ENCODE data around the gene DAP. TPM values are rescaled to one million over a fixed set of nuclear protein-coding genes. Genes with fewer than 3 reads are reported as not detected.

Gene DAP
- total and polyA plus RNA-seq, 10 of the 15 experiments (the other 5 are each of a cell fraction or from before 2014, with no cell fraction given), result 12.9 to 130 (median 49.9) TPM

DNA sequence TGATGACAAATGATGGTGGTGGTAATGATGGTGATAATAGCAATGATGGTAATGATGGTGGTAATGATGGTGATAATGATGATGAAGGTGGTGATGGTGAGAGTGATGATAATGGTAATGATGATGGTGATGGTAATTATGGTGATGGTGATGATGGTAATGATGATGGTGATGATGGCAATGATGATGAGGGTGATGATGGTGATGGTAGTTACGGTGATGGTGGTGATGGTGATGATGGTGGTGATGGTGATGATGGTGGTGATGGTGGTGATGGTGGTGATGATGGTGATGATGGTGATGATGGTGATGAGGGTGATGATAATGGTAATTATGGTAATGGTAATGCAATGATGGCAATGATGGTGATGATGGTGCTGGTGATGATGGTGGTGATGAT is 91.1 kb downstream of the DAP start:
- Histone ChIP-seq H3K27me3 (replicated peaks in 1 of 2; ENCODE audit: control insufficient read depth in 2 of 2, insufficient read depth in 2 of 2, low read length in 1 of 2) (no peaks in the 10 kb centered on the region), H3K4me1 (ENCODE audit: control insufficient read depth, insufficient read depth, low read length) (no peaks in the 10 kb centered on the region), H3K9me3 (replicated peaks; ENCODE audit: control insufficient read depth, insufficient read depth, low read length) (no peaks in the 10 kb centered on the region), H3K4me3 (no peak overlapping the region), H3K4me2 (ENCODE audit: control insufficient read depth, insufficient read depth) (no peak overlapping the region), H3K9ac (ENCODE audit: control insufficient read depth, insufficient read depth, low read length) (no peak overlapping the region), H2AFZ (ENCODE audit: control insufficient read depth, low read depth, low read length) (no peak overlapping the region), H3K27ac (ENCODE audit: control insufficient read depth, insufficient read depth) (no peak overlapping the region), H3K79me2 (ENCODE audit: control insufficient read depth, insufficient read depth, low read length) (no peaks in the 10 kb centered on the region), H3K36me3 (ENCODE audit: control insufficient read depth in 2 of 2, insufficient read depth in 2 of 2, low read length in 1 of 2) (no peaks in the 10 kb centered on the region), H4K20me1 (ENCODE audit: control insufficient read depth, insufficient read depth) (no peaks in the 10 kb centered on the region)
- TF ChIP-seq CHD2 (IDR thresholded peaks at IDR 0.05; ENCODE audit: borderline replicate concordance, low read depth, low read length) (no peak), HDGF (IDR thresholded peaks at IDR 0.05) (0 out of 2 replicates have a peak, but pooled peaks have one; percentile 56)
- in situ Hi-C loops (cut with MboI), result no loop called here
- ChIA-PET SMC1A (ENCODE audit: uncharacterized antibody, unreplicated experiment) (no interaction called here), POLR2A (no interaction called here), RAD21 (ENCODE audit: unreplicated experiment) (no interaction called here), CTCF (interaction anchor here (0.8 to 1.8 kb wide), 2 partner anchors 15 to 32 kb away, joined by 3 to 4 read pairs; no protein-coding TSS in a partner anchor)
- FAIRE-seq (no peak), ATAC-seq (no peak), DNase-seq (ENCODE audit: low read depth, low spot score) (no peak)
- 75% methylated on average over 1 of the region's 1 CpG for WGBS (ENCODE audit: insufficient coverage, insufficient replicate concordance, low lambda C conversion rate, missing lambda C conversion rate)
- BruUV-seq (replicated peaks), result no TSS peak
- intact Hi-C loops (cut with micrococcal nuclease; ENCODE audit: unreplicated experiment), result no loop called here

DNA sequence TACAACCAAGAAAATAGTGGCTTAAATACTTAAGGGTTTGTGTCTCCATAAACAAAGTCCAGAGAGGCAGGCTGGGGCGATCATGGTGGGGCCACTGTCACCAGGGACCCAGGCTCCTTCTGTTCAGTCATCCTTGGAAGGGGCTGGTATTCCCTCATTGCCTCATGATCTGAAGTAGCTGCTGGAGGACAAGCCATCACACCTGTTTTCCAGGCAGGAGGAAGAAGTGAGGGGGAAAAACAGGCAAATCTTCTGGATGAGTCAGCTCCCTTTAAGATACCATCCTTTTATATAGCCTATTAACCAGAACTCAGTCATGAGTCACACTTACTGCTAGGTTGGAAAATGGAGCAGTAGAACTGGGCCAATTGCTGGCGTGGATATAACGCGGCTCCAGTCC is 92.3 kb downstream of the DAP start:
- no peak for ATAC-seq
- FAIRE-seq, result no peak
- no peak for TF ChIP-seq CREB1 (IDR thresholded peaks at IDR 0.05; ENCODE audit: low read depth)
- TF ChIP-seq E2F4 (IDR thresholded peaks at IDR 0.05; ENCODE audit: low read depth, low read length), result no peak
- no peak for TF ChIP-seq NR2C2 (IDR thresholded peaks at IDR 0.05; ENCODE audit: borderline replicate concordance, control insufficient read depth, insufficient read length, low read depth)
- Histone ChIP-seq H3K27ac (ENCODE audit: control insufficient read depth, insufficient read depth) (no peak overlapping the region), H2AFZ (ENCODE audit: control insufficient read depth, low read depth, low read length) (no peak overlapping the region), H3K4me1 (ENCODE audit: control insufficient read depth, insufficient read depth, low read length) (no peaks in the 10 kb centered on the region), H3K36me3 (ENCODE audit: control insufficient read depth in 2 of 2, insufficient read depth in 2 of 2, low read length in 1 of 2) (no peaks in the 10 kb centered on the region), H3K79me2 (ENCODE audit: control insufficient read depth, insufficient read depth, low read length) (no peaks in the 10 kb centered on the region), H3K9me3 (replicated peaks; ENCODE audit: control insufficient read depth, insufficient read depth, low read length) (no peaks in the 10 kb centered on the region), H3K9ac (ENCODE audit: control insufficient read depth, insufficient read depth, low read length) (no peak overlapping the region), H3K27me3 (replicated peaks in 1 of 2; ENCODE audit: control insufficient read depth in 2 of 2, insufficient read depth in 2 of 2, low read length in 1 of 2) (no peaks in the 10 kb centered on the region), H3K4me3 (no peak overlapping the region), H3K4me2 (ENCODE audit: control insufficient read depth, insufficient read depth) (no peak overlapping the region), H4K20me1 (ENCODE audit: control insufficient read depth, insufficient read depth) (no peaks in the 10 kb centered on the region)
- ChIA-PET RAD21 (ENCODE audit: unreplicated experiment) (no interaction called here), CTCF (interaction anchor here (1.8 kb wide), 1 partner anchor 16 kb away, joined by 4 read pairs; no protein-coding TSS in a partner anchor), POLR2A (no interaction called here), SMC1A (ENCODE audit: uncharacterized antibody, unreplicated experiment) (no interaction called here)
- intact Hi-C loops (cut with micrococcal nuclease; ENCODE audit: unreplicated experiment), result no loop called here
- WGBS (ENCODE audit: insufficient coverage, insufficient replicate concordance, low lambda C conversion rate, missing lambda C conversion rate), result 59% methylated on average over 4 of the region's 4 CpGs
- BruUV-seq (replicated peaks), result no TSS peak
- in situ Hi-C loops (cut with MboI), result no loop called here
- no peak for DNase-seq (ENCODE audit: low read depth, low spot score)

All from GM12878 (cell line).